Pancreas (tissue), 10 donors: Measurements from ENCODE around the gene ZFP64. TPM values are rescaled to one million over a fixed set of nuclear protein-coding genes. Genes with fewer than 3 reads are reported as not detected.

Source experiments
- ATAC-seq, 4 donors: fragments of 200-7000 bp; cut with Tn5 transposase; one replicate each; pipeline versions ENCODE4 v1.8.0 to v1.9.1; 2020; ENCODE audit warnings: mild to moderate bottlenecking in 4 of 4, moderate library complexity in 4 of 4
- DNase-seq, 6 donors: peaks; one replicate each; pipeline ENCODE4 v3.0.0-alpha.2; 2020
- FAIRE-seq: peaks from 2 replicates; lab custom pipeline; 2012; peaks lifted over from hg19 to GRCh38; lab: Jason Lieb, UNC
- H3K27ac ChIP-seq, 4 donors: fragments of 200-600 bp; sonication (generic); 1 replicate in 3 of 4; 2 replicates in 1 of 4; pipeline versions ENCODE4 v1.5.0 to v1.8.0; 2020
- H3K27me3 ChIP-seq, 4 donors: fragments of 200-600 bp; one replicate each; pipeline ENCODE4 v1.8.0; 2021
- H3K36me3 ChIP-seq, 3 donors: fragments of 200-600 bp; sonication (generic) in 1 of 3; one replicate each; pipeline versions ENCODE4 v1.5.0 to v1.8.0; 2020 to 2021
- H3K4me1 ChIP-seq, 3 donors: fragments of 200-600 bp; one replicate each; pipeline ENCODE4 v1.8.0; 2021
- H3K4me3 ChIP-seq, 4 donors: fragments of 200-600 bp; sonication (generic) in 2 of 4; one replicate each; pipeline versions ENCODE4 v1.5.0 to v1.8.0; 2020 to 2021
- H3K9me3 ChIP-seq, 4 donors: fragments of 200-600 bp; one replicate each; pipeline ENCODE4 v1.8.0; 2021
- CTCF ChIP-seq, 4 donors: fragments of 200-600 bp; sonication (generic) in 3 of 4; IDR thresholded peaks; one replicate each; pipeline versions ENCODE4 v1.5.0 to v1.8.0; 2021; ENCODE audit warnings: antibody characterized with exemption in 4 of 4
- WGBS, 2 donors: extraction: QIAGEN DNeasy Blood & Tissue Kit; methylation state at CpG; one replicate each; pipeline ENCODE4 v1.1.7; 2013; 5-methylcytosine and 5-hydroxymethylcytosine counted together
- intact Hi-C, 3 donors: fragments of 100-400 bp; cut with DNase I; formaldehyde crosslinking; loops; one replicate each; pipeline versions ENCODE4 v1.11.1 to v1.14.2; 2022
- polyA plus RNA-seq, 2 donors: library from polyadenylated mRNA; stranded (reverse); fragments of 200-250 nt; gene quantifications; one replicate each; pipeline ENCODE4 v1.2.3, GENCODE V29; 2013
- total RNA-seq, 6 donors: library from RNA; stranded (reverse); fragmentation: NEBNext Ultra II Directional in 4 of 6; extraction: Animal tissue kit (Norgen Biotek cat#: 25700) in 4 of 6; gene quantifications; one replicate each; pipeline versions ENCODE4 v1.2.1 to v1.2.4, GENCODE V29; 2021 to 2023
- donor health status: healthy with polysubstance abuse.
- donor health status: DM: no; HTN: no; CAD: no; lungs with moderate emphysema.
- donor health status: DM: no; HTN: no; CAD: no.
- donor health status: control.
- donor health status: control.
- donor health status: Bipolar disorder and iron deficiency.
- donor health status: DM: yes; HTN: yes; CAD: no.
- donor health status: DM: no; HTN: no; CAD: no.
- donor health status: DM: no; HTN: no; CAD: no.
- donor health status: DM: yes; HTN: yes; CAD: no.

Gene ZFP64
- total and polyA plus RNA-seq, 8 donors = 3.2 to 9.6 (median 4.9) TPM

- FAIRE-seq (no peak), ATAC-seq (no peak), DNase-seq (no peak)
- H3K27ac ChIP-seq = no peak overlapping the region
- H3K36me3 ChIP-seq = peaks cover 0 to 35% (median 17%) of the 10 kb centered on the region in 3 donors
- no peaks in the 10 kb centered on the region for H3K27me3 ChIP-seq
- WGBS, 2 donors = 88 to 93% methylated on average over 9 of the region's 9 CpGs
- H3K4me3 ChIP-seq = no peak overlapping the region
- no peak for TF ChIP-seq CTCF (IDR thresholded peaks at IDR 0.05)
- intact Hi-C loops = no loop called here
- H3K4me1 ChIP-seq = no peaks in the 10 kb centered on the region
- H3K9me3 ChIP-seq = no peaks in the 10 kb centered on the region
Observed at GRCh38 chr20:52160621-52161204, 30.9 kb downstream of the ZFP64 start.

- no peak for TF ChIP-seq CTCF (IDR thresholded peaks at IDR 0.05)
- H3K36me3 ChIP-seq = peaks cover 0 to 35% (median 17%) of the 10 kb centered on the region in 3 donors
- H3K4me1 ChIP-seq = no peaks in the 10 kb centered on the region
- intact Hi-C loops = no loop called here
- whole genome bisulfite sequencing, 2 donors = 97% methylated on average over 18 of the region's 18 CpGs
- ATAC-seq (no peak), DNase-seq (no peak), FAIRE-seq (no peak)
- H3K9me3 ChIP-seq = no peaks in the 10 kb centered on the region
- H3K4me3 ChIP-seq = no peak overlapping the region
- no peak overlapping the region for H3K27ac ChIP-seq
- no peaks in the 10 kb centered on the region for H3K27me3 ChIP-seq
Observed at GRCh38 chr20:52160049-52160570, 31.5 kb downstream of the ZFP64 start.

GRCh38 chr20:52154575-52154974, 37.0 kb downstream of the ZFP64 start:
- WGBS, 2 donors = 41 to 43% methylated on average over 1 of the region's 1 CpG
- Histone ChIP-seq H3K36me3 (peaks cover 0 to 28% (median 21%) of the 10 kb centered on the region in 3 donors), H3K27ac (no peak overlapping the region), H3K4me3 (no peak overlapping the region), H3K9me3 (no peaks in the 10 kb centered on the region), H3K27me3 (no peaks in the 10 kb centered on the region), H3K4me1 (no peaks in the 10 kb centered on the region)
- TF ChIP-seq CTCF (IDR thresholded peaks at IDR 0.05) = no peak
- intact Hi-C loops = no loop called here
- ATAC-seq = no peak
- no peak for DNase-seq
- no peak for FAIRE-seq

DNA sequence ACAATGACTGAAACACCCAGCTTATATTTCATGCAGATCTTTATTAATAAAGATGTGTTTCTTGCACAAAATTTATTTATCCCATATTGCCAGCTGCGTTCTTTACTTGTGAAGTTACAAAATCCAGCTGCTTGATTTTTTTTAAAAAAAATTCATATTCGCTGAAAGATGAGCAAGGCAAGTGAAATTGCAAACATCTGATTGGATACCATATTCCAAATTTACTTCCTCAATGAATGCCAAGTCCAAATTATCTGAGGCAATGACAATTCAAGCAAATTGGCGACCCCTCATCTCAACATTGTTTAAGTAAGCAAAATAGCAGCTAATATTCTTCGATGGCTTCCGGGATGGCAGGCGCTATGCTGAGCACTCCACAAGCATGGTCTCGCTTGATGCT, 37.7 kb downstream of the ZFP64 start:
- Histone ChIP-seq H3K4me1 (no peaks in the 10 kb centered on the region), H3K9me3 (no peaks in the 10 kb centered on the region), H3K27ac (no peak overlapping the region), H3K4me3 (no peak overlapping the region), H3K36me3 (peaks cover 0 to 23% (median 14%) of the 10 kb centered on the region in 3 donors), H3K27me3 (no peaks in the 10 kb centered on the region)
- ATAC-seq (no peak), DNase-seq (no peak), FAIRE-seq (no peak)
- WGBS, 2 donors = 85 to 95% methylated on average over 7 of the region's 7 CpGs
- TF ChIP-seq CTCF (IDR thresholded peaks at IDR 0.05) = no peak
- intact Hi-C loops = no loop called here

GRCh38 chr20:52152921-52153320, 38.7 kb downstream of the ZFP64 start:
- FAIRE-seq = no peak
- 94 to 96% methylated on average over 19 of the region's 19 CpGs for WGBS, 2 donors
- no peak for TF ChIP-seq CTCF (IDR thresholded peaks at IDR 0.05)
- Histone ChIP-seq H3K27ac (no peak overlapping the region), H3K27me3 (no peaks in the 10 kb centered on the region), H3K9me3 (no peaks in the 10 kb centered on the region), H3K36me3 (peaks cover 0 to 17% (median 6%) of the 10 kb centered on the region in 3 donors), H3K4me3 (no peak overlapping the region), H3K4me1 (no peaks in the 10 kb centered on the region)
- no peak for ATAC-seq
- intact Hi-C loops = no loop called here
- no peak for DNase-seq
